COR-L47 (cell line): ENCODE results near the gene RPS18.
"Not testable (repeated sequence)": the region's sequence is repeated elsewhere in the genome, so short reads cannot be mapped to it uniquely, and the experiment has no call there.

Experiments
- DNase-seq: peaks from one replicate; lab custom pipeline; 2025; lab: John Stamatoyannopoulos, UW

Gene RPS18

GRCh38 chr6:33271468-33272274 is at the start of gene RPS18, which contains the start of gene VPS52:
Gene RPS18, plus strand, starts transcription at chr6:33272075. Its CDS starts 45 bp downstream, at chr6:33272120.
Gene VPS52, minus strand, starts transcription at chr6:33271876. Its CDS starts 201 bp downstream, at chr6:33271675.
- peak; percentile 99 for DNase-seq

GRCh38 chr6:33226503-33227120 is 45.3 kb upstream of the RPS18 start:
- not testable (repeated sequence) for DNase-seq

GRCh38 chr6:33235221-33235634 is 36.6 kb upstream of the RPS18 start:
- DNase-seq = no peak

- no peak for DNase-seq
Measured at GRCh38 chr6:33236328-33236727, 35.5 kb upstream of the RPS18 start.

- DNase-seq = no peak
Measured at GRCh38 chr6:33236852-33237251, 35.0 kb upstream of the RPS18 start.

- no peak for DNase-seq
Measured at GRCh38 chr6:33237741-33238140, 34.1 kb upstream of the RPS18 start.

GRCh38 chr6:33241968-33242367 is 29.9 kb upstream of the RPS18 start:
- no peak for DNase-seq

GRCh38 chr6:33243476-33243875 is 28.4 kb upstream of the RPS18 start:
- no peak for DNase-seq

GRCh38 chr6:33247977-33248642 is 23.8 kb upstream of the RPS18 start:
- DNase-seq = peak; percentile 72

GRCh38 chr6:33248643-33248931 is 23.3 kb upstream of the RPS18 start:
- DNase-seq = no peak

- DNase-seq = peak; percentile 97
Measured at GRCh38 chr6:33248932-33249731, 22.7 kb upstream of the RPS18 start.

GRCh38 chr6:33249732-33250630 is 21.9 kb upstream of the RPS18 start:
- no peak for DNase-seq

- no peak for DNase-seq
Measured at GRCh38 chr6:33250731-33251130, 21.1 kb upstream of the RPS18 start.

GRCh38 chr6:33251395-33252012 is 20.4 kb upstream of the RPS18 start:
- no peak for DNase-seq

GRCh38 chr6:33252759-33253158 is 19.1 kb upstream of the RPS18 start:
- no peak for DNase-seq

GRCh38 chr6:33254591-33254990 is 17.3 kb upstream of the RPS18 start:
- no peak for DNase-seq

GRCh38 chr6:33259032-33259431 is 12.8 kb upstream of the RPS18 start:
- DNase-seq = no peak

GRCh38 chr6:33262490-33262889 is 9.4 kb upstream of the RPS18 start:
- not testable (repeated sequence) for DNase-seq

- no peak for DNase-seq
Measured at GRCh38 chr6:33264015-33264414, 7.9 kb upstream of the RPS18 start.

- no peak for DNase-seq
Measured at GRCh38 chr6:33271117-33271467, 783 bp upstream of the RPS18 start.
